ENCODE measurements around the gene NF2. TPM values are rescaled to one million over a fixed set of nuclear protein-coding genes. Genes with fewer than 3 reads are reported as not detected.

Gene NF2
- total RNA-seq, 1 experiment from 2014 or later, result 92.4 TPM

- no TSS peak for BruUV-seq (replicated peaks)
- Mint-ChIP-seq H3K4me1 (ENCODE audit: insufficient read depth, unreplicated experiment) (no peaks in the 10 kb centered on the region), H3K27me3 (ENCODE audit: insufficient read depth, unreplicated experiment) (no peaks in the 10 kb centered on the region), H3K4me3 (ENCODE audit: unreplicated experiment) (no peak overlapping the region), H3K9me3 (ENCODE audit: unreplicated experiment) (no peaks in the 10 kb centered on the region), H3K36me3 (ENCODE audit: insufficient read depth, unreplicated experiment) (no peaks in the 10 kb centered on the region), H3K27ac (ENCODE audit: low read depth, unreplicated experiment) (no peak overlapping the region)
- ChIA-PET CTCF (interaction anchor here (0.6 to 1.6 kb wide), 3 partner anchors 27 to 370 kb away, joined by 3 to 4 read pairs (median 4); no protein-coding TSS in a partner anchor), POLR2A (no interaction called here)
- no peak for TF ChIP-seq CTCF (IDR thresholded peaks at IDR 0.05; ENCODE audit: unreplicated experiment)
- no peak for DNase-seq (ENCODE audit: unreplicated experiment)
- intact Hi-C loops (cut with micrococcal nuclease), result loop anchor here (5.0 kb wide), 1 partner anchor 368 kb away; no protein-coding TSS in a partner anchor
Observed at GRCh38 chr22:29718949-29719898, 115.8 kb downstream of the NF2 start.

GRCh38 chr22:29719899-29720645 is 116.6 kb downstream of the NF2 start, which contains the start of gene CABP7:
TSS of gene CABP7 (plus strand) at chr22:29720003. CDS start at chr22:29720425, 422 bp downstream.
- no peak within 1 kb of the TSS for H3K4me3 Mint-ChIP-seq (ENCODE audit: unreplicated experiment)
- H3K4me1 Mint-ChIP-seq (ENCODE audit: insufficient read depth, unreplicated experiment), result no peaks in the 10 kb centered on the region
- intact Hi-C loops (cut with micrococcal nuclease), result loop anchor here (5.0 kb wide), 1 partner anchor 367 kb away; no protein-coding TSS in a partner anchor
- H3K27me3 Mint-ChIP-seq (ENCODE audit: insufficient read depth, unreplicated experiment), result no peaks in the 10 kb centered on the region
- CTCF ChIA-PET, result interaction anchor here (0.6 kb wide), 1 partner anchor 286 kb away, joined by 3 read pairs; no protein-coding TSS in a partner anchor
- H3K27ac Mint-ChIP-seq (ENCODE audit: low read depth, unreplicated experiment), result no peak within 1 kb of the TSS
- TF ChIP-seq CTCF (IDR thresholded peaks at IDR 0.05; ENCODE audit: unreplicated experiment), result no peak
- BruUV-seq (replicated peaks), result no TSS peak
- no peaks in the 10 kb centered on the region for H3K9me3 Mint-ChIP-seq (ENCODE audit: unreplicated experiment)
- DNase-seq (ENCODE audit: unreplicated experiment), result no peak
- no peaks in the 10 kb centered on the region for H3K36me3 Mint-ChIP-seq (ENCODE audit: insufficient read depth, unreplicated experiment)
- POLR2A ChIA-PET, result no interaction called here

GRCh38 chr22:29720811-29721323 is 117.4 kb downstream of the NF2 start:
- no peaks in the 10 kb centered on the region for H3K27me3 Mint-ChIP-seq (ENCODE audit: insufficient read depth, unreplicated experiment)
- no TSS peak for BruUV-seq (replicated peaks)
- intact Hi-C loops (cut with micrococcal nuclease), result no loop called here
- H3K4me3 Mint-ChIP-seq (ENCODE audit: unreplicated experiment), result no peak overlapping the region
- no peak overlapping the region for H3K27ac Mint-ChIP-seq (ENCODE audit: low read depth, unreplicated experiment)
- no peaks in the 10 kb centered on the region for H3K9me3 Mint-ChIP-seq (ENCODE audit: unreplicated experiment)
- no peaks in the 10 kb centered on the region for H3K36me3 Mint-ChIP-seq (ENCODE audit: insufficient read depth, unreplicated experiment)
- ChIA-PET CTCF (no interaction called here), POLR2A (no interaction called here)
- TF ChIP-seq CTCF (IDR thresholded peaks at IDR 0.05; ENCODE audit: unreplicated experiment), result no peak
- H3K4me1 Mint-ChIP-seq (ENCODE audit: insufficient read depth, unreplicated experiment), result no peaks in the 10 kb centered on the region
- DNase-seq (ENCODE audit: unreplicated experiment), result no peak

- BruUV-seq (replicated peaks), result no TSS peak
- no peaks in the 10 kb centered on the region for H3K36me3 Mint-ChIP-seq (ENCODE audit: insufficient read depth, unreplicated experiment)
- TF ChIP-seq CTCF (IDR thresholded peaks at IDR 0.05; ENCODE audit: unreplicated experiment), result no peak
- ChIA-PET CTCF (interaction anchor here (1.0 kb wide), 2 partner anchors 131 to 386 kb away, joined by 3 to 5 read pairs; no protein-coding TSS in a partner anchor), POLR2A (interaction anchor here (0.6 kb wide), 1 partner anchor 161 kb away, joined by 4 read pairs; no protein-coding TSS in a partner anchor)
- no peaks in the 10 kb centered on the region for H3K9me3 Mint-ChIP-seq (ENCODE audit: unreplicated experiment)
- intact Hi-C loops (cut with micrococcal nuclease), result no loop called here
- no peaks in the 10 kb centered on the region for H3K4me1 Mint-ChIP-seq (ENCODE audit: insufficient read depth, unreplicated experiment)
- H3K4me3 Mint-ChIP-seq (ENCODE audit: unreplicated experiment), result no peak overlapping the region
- H3K27me3 Mint-ChIP-seq (ENCODE audit: insufficient read depth, unreplicated experiment), result no peaks in the 10 kb centered on the region
- no peak for DNase-seq (ENCODE audit: unreplicated experiment)
- H3K27ac Mint-ChIP-seq (ENCODE audit: low read depth, unreplicated experiment), result no peak overlapping the region
Observed at GRCh38 chr22:29722151-29722550, 118.7 kb downstream of the NF2 start.

All from MCF 10A (cell line).